ENCODE measurements around the gene SEMA3G.

Gene SEMA3G

GRCh38 chr3:52394751-52395502 is 50.0 kb downstream of the SEMA3G start:
- no peak for DNase-seq (ENCODE audit: low spot score)

- no peak for DNase-seq (ENCODE audit: low spot score)
Observed at GRCh38 chr3:52393959-52394670, 50.8 kb downstream of the SEMA3G start.

GRCh38 chr3:52393131-52393807 is 51.6 kb downstream of the SEMA3G start:
- DNase-seq (ENCODE audit: low spot score) = no peak

GRCh38 chr3:52392216-52392930 is 52.5 kb downstream of the SEMA3G start:
- DNase-seq (ENCODE audit: low spot score) = no peak

- DNase-seq (ENCODE audit: low spot score) = no peak
Observed at GRCh38 chr3:52391096-52391495, 53.8 kb downstream of the SEMA3G start.

GRCh38 chr3:52388933-52389332 is 56.0 kb downstream of the SEMA3G start:
- DNase-seq (ENCODE audit: low spot score) = no peak

GRCh38 chr3:52388348-52388821 is 56.5 kb downstream of the SEMA3G start:
- no peak for DNase-seq (ENCODE audit: low spot score)

- DNase-seq (ENCODE audit: low spot score) = no peak
Observed at GRCh38 chr3:52387481-52387880, 57.4 kb downstream of the SEMA3G start.

- peak; percentile 57 for DNase-seq (ENCODE audit: low spot score)
Observed at GRCh38 chr3:52385157-52385556, 59.7 kb downstream of the SEMA3G start.

GRCh38 chr3:52384019-52384761 is 60.7 kb downstream of the SEMA3G start:
- DNase-seq (ENCODE audit: low spot score) = no peak

GRCh38 chr3:52383446-52383845 is 61.5 kb downstream of the SEMA3G start:
- no peak for DNase-seq (ENCODE audit: low spot score)
